Measurements from ENCODE around the gene ZBTB34. TPM values are rescaled to one million over a fixed set of nuclear protein-coding genes. Genes with fewer than 3 reads are reported as not detected.

The ZBTB34 gene
- total RNA-seq, 4 donors from 2014 or later = 10.8 to 15.9 (median 13.0) TPM

- Histone ChIP-seq H3K4me3 (no peak overlapping the region), H3K36me3 (peaks cover 27% of the 10 kb centered on the region), H3K27ac (no peak overlapping the region), H3K27me3 (no peaks in the 10 kb centered on the region), H3K4me1 (no peaks in the 10 kb centered on the region), H3K9me3 (no peaks in the 10 kb centered on the region)
- no peak for TF ChIP-seq POLR2AphosphoS5 (IDR thresholded peaks at IDR 0.05)
- TF ChIP-seq, protein P1, sequence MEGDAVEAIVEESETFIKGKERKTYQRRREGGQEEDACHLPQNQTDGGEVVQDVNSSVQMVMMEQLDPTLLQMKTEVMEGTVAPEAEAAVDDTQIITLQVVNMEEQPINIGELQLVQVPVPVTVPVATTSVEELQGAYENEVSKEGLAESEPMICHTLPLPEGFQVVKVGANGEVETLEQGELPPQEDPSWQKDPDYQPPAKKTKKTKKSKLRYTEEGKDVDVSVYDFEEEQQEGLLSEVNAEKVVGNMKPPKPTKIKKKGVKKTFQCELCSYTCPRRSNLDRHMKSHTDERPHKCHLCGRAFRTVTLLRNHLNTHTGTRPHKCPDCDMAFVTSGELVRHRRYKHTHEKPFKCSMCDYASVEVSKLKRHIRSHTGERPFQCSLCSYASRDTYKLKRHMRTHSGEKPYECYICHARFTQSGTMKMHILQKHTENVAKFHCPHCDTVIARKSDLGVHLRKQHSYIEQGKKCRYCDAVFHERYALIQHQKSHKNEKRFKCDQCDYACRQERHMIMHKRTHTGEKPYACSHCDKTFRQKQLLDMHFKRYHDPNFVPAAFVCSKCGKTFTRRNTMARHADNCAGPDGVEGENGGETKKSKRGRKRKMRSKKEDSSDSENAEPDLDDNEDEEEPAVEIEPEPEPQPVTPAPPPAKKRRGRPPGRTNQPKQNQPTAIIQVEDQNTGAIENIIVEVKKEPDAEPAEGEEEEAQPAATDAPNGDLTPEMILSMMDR (IDR thresholded peaks at IDR 0.05) = no peak
- no peak for TF ChIP-seq POLR2A (IDR thresholded peaks at IDR 0.05)
- TF ChIP-seq EP300 (IDR thresholded peaks at IDR 0.05) = no peak
- 91% methylated on average over 23 of the region's 23 CpGs for WGBS
- DNase-seq (ENCODE audit: low spot score in 2 of 2) = no peak
These were observed 19.9 kb downstream of the ZBTB34 start for GRCh38 chr9:126880226-126880946.

DNA sequence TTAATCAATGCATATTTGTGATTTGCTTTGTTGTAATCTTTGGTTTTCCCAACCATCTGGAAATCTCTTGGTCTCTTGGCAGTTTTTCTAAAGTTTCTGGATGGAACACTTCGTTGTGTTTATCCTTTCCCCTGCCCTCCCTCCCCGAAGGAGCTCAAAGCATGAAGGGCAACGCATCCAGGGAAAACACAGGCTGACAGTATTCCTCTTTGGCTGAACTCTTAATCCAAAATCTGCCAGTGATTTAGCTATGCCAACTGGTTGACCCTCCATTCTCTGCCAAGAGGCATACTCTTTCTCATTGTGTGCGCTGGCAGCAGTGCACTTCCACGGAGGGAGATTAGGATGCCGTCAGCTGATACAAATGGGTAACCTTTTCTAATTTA is 20.5 kb downstream of the ZBTB34 start:
- DNase-seq (ENCODE audit: low spot score in 2 of 2) = no peak
- Histone ChIP-seq H3K4me3 (no peak overlapping the region), H3K36me3 (peaks cover 27% of the 10 kb centered on the region), H3K4me1 (no peaks in the 10 kb centered on the region), H3K27ac (no peak overlapping the region), H3K27me3 (no peaks in the 10 kb centered on the region), H3K9me3 (no peaks in the 10 kb centered on the region)
- TF ChIP-seq POLR2AphosphoS5 (IDR thresholded peaks at IDR 0.05) (no peak), POLR2A (IDR thresholded peaks at IDR 0.05) (no peak), EP300 (IDR thresholded peaks at IDR 0.05) (no peak)
- TF ChIP-seq, protein P1 (IDR thresholded peaks at IDR 0.05) = no peak
- 71% methylated on average over 6 of the region's 6 CpGs for whole genome bisulfite sequencing

DNA sequence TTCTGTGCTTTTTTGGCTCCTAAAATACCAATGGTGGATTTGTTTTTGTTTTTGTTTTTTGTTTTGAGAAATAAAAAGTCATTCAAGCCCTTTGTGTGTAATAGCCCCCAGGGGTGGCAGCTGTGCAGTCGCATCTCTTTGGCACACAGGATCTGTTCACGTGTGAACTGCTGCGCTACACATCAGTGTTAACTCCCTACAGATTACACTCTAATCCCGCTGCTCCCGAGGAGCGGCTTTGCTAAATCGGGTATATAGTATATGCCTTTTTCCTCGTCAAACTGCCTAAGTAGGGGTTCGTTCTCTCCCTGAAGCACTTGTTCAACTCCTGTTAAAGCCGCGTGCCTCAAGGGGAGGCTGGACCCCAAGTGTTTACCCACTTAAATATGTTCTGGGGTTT is 22.3 kb downstream of the ZBTB34 start:
- DNase-seq (ENCODE audit: low spot score in 2 of 2) = no peak
- H3K36me3 ChIP-seq = peaks cover 27% of the 10 kb centered on the region
- H3K9me3 ChIP-seq = no peaks in the 10 kb centered on the region
- H3K4me3 ChIP-seq = no peak overlapping the region
- peak overlapping the region; percentile 15 for H3K27ac ChIP-seq
- no peak for TF ChIP-seq POLR2A (IDR thresholded peaks at IDR 0.05)
- TF ChIP-seq, protein P1 (IDR thresholded peaks at IDR 0.05) = no peak
- TF ChIP-seq EP300 (IDR thresholded peaks at IDR 0.05) = no peak
- no peak for TF ChIP-seq POLR2AphosphoS5 (IDR thresholded peaks at IDR 0.05)
- H3K4me1 ChIP-seq = no peaks in the 10 kb centered on the region
- WGBS = 87% methylated on average over 11 of the region's 11 CpGs
- H3K27me3 ChIP-seq = no peaks in the 10 kb centered on the region

DNA sequence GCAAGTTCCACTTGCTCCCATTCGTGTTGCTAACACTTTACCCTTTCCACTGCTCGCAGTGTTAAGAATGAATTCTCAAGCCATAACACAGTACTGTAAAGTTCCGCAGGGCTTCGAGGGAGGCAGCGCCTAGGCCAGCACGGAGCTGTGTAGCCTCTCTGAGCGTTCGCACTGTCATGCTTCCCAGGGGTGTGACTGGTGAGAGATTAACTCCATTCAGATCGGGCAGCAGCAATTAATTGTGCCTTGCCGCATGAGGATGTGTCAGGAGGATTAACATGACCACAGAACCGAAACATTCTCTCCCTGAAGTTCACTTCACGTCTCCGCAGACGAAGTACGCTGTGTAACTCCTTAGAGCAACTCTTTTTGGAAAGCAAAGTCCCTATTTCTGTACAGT is 23.2 kb downstream of the ZBTB34 start:
- Histone ChIP-seq H3K9me3 (no peaks in the 10 kb centered on the region), H3K4me3 (no peak overlapping the region), H3K27me3 (no peaks in the 10 kb centered on the region), H3K27ac (peak overlapping the region; percentile 15), H3K36me3 (peaks cover 27% of the 10 kb centered on the region), H3K4me1 (no peaks in the 10 kb centered on the region)
- DNase-seq (ENCODE audit: low spot score in 2 of 2) = no peak
- 82% methylated on average over 15 of the region's 15 CpGs for WGBS
- TF ChIP-seq EP300 (IDR thresholded peaks at IDR 0.05) (no peak), POLR2A (IDR thresholded peaks at IDR 0.05) (no peak), POLR2AphosphoS5 (IDR thresholded peaks at IDR 0.05) (no peak)
- TF ChIP-seq, protein P1 (IDR thresholded peaks at IDR 0.05) = no peak

DNA sequence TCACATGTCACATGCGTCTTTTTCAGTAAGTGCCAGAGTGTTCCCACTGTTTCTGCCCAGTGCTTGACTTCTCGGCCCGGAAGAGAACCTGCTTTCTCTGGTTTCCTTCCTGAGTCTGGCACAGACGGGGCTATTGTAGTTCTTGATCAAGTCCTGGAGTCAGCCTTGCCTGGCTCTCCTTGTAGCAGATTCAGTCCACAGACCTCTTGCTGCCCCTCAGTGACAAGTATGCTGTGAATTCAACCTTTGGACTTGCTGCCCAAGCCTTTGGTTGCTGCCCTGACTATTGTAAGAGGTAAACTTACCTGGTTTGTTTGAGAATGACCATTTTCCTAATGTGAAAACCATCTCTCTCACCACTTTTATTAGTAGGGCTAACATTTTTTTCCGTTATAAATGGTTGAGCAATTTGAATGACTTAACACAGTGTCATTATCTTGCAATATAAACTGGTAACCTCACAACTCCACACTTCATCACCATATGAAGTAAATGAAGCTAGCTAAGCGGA is 24.7 kb downstream of the ZBTB34 start:
- TF ChIP-seq, protein P1 (IDR thresholded peaks at IDR 0.05) = no peak
- TF ChIP-seq POLR2A (IDR thresholded peaks at IDR 0.05) = no peak
- no peak for TF ChIP-seq POLR2AphosphoS5 (IDR thresholded peaks at IDR 0.05)
- no peak for TF ChIP-seq EP300 (IDR thresholded peaks at IDR 0.05)
- H3K9me3 ChIP-seq = no peaks in the 10 kb centered on the region
- no peaks in the 10 kb centered on the region for H3K4me1 ChIP-seq
- no peak for DNase-seq (ENCODE audit: low spot score in 2 of 2)
- no peak overlapping the region for H3K27ac ChIP-seq
- 65% methylated on average over 6 of the region's 6 CpGs for WGBS
- peaks cover 18% of the 10 kb centered on the region for H3K36me3 ChIP-seq
- H3K4me3 ChIP-seq = no peak overlapping the region
- no peaks in the 10 kb centered on the region for H3K27me3 ChIP-seq
